Ascending aorta (tissue), 2 donors: ENCODE measurements around the gene JUNB. TPM values are rescaled to one million over a fixed set of nuclear protein-coding genes. Genes with fewer than 3 reads are reported as not detected.

Experiments used
- DNase-seq, 2 donors: peaks; one replicate each; pipeline ENCODE4 v3.0.0-alpha.2; 2019; ENCODE audit warnings: low spot score in 2 of 2
- H3K27ac ChIP-seq, 2 donors: fragments of 200-600 bp; sonication (generic); one replicate each; pipeline ENCODE4 v1.5.1; 2016 to 2017; ENCODE audit warnings: mild to moderate bottlenecking in 1 of 2
- H3K27me3 ChIP-seq: fragments of 200-600 bp; sonication (generic); one replicate; pipeline ENCODE4 v1.5.1; 2017
- H3K36me3 ChIP-seq, 2 donors: fragments of 200-600 bp; sonication (generic); one replicate each; pipeline ENCODE4 v1.5.1; 2016
- H3K4me1 ChIP-seq, 2 donors: fragments of 200-600 bp; sonication (generic); one replicate each; pipeline ENCODE4 v1.5.1; 2016 to 2017; ENCODE audit warnings: mild to moderate bottlenecking in 1 of 2
- H3K4me3 ChIP-seq, 2 donors: fragments of 200-600 bp; sonication (generic); one replicate each; pipeline ENCODE4 v1.5.1; 2016 to 2017; ENCODE audit warnings: mild to moderate bottlenecking in 1 of 2
- H3K9me3 ChIP-seq, 2 donors: fragments of 200-600 bp; sonication (generic); one replicate each; pipeline ENCODE4 v1.5.1; 2016
- CTCF ChIP-seq, 3 experiments: fragments of 200-600 bp in 2 of 3; fragments of 450-650 bp in 1 of 3; sonication (generic) in 2 of 3; IDR thresholded peaks; one replicate each; pipeline ENCODE4 v1.5.1; 2016 to 2019; ENCODE audit warnings: antibody characterized with exemption in 3 of 3, mild to moderate bottlenecking in 1 of 3, moderate library complexity in 1 of 3
- intact Hi-C: fragments of 100-400 bp; cut with DNase I; formaldehyde crosslinking; loops from one replicate; pipeline ENCODE4 v1.15.1; 2023
- total RNA-seq: library from RNA; depleted of rRNA; stranded (reverse); fragments of >200 nt; gene quantifications from one replicate; pipeline ENCODE4 v1.1.0, GENCODE V29; 2016

JUNB gene
- total RNA-seq, 1 donor from 2014 or later, result 3,581 TPM

- H3K4me1 ChIP-seq, result peaks cover 3 to 9% of the 10 kb centered on the region in 2 donors
- H3K27ac ChIP-seq, result no peak overlapping the region
- DNase-seq, result no peak
- no peaks in the 10 kb centered on the region for H3K27me3 ChIP-seq
- TF ChIP-seq CTCF (IDR thresholded peaks at IDR 0.05), result no peak
- intact Hi-C loops, result no loop called here
- peaks cover 23 to 24% of the 10 kb centered on the region in 2 donors for H3K36me3 ChIP-seq
- no peak overlapping the region for H3K4me3 ChIP-seq
- H3K9me3 ChIP-seq, result no peaks in the 10 kb centered on the region
These were observed 23.6 kb upstream of the JUNB start for GRCh38 chr19:12767666-12768065.

DNA sequence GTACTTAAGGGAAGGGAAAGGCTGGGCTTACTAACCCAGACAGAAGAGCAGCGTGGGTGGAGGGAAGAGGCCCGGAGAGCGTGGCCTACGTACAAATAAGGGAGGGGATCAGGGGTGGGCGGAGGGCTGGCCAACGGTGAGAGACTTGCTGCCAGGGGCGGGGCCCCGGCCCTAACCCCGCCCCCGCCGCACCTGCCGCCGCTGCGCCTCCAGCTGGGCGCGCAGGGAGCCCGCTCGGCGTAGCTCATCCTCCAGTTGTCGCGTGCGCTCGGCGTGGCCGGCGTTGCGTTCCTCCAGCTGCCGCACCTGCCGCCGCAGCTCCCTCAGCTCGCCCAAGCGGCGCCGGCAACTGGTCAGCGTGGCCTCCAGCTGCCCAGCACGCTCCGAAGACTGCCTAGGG lies 21.6 kb upstream of the JUNB start:
- no peak for TF ChIP-seq CTCF (IDR thresholded peaks at IDR 0.05)
- H3K4me1 ChIP-seq, result peaks cover 7 to 26% of the 10 kb centered on the region in 2 donors
- no peak for DNase-seq
- intact Hi-C loops, result loop anchor here (5.0 kb wide), 1 partner anchor 38 kb away; the partner anchor contains the start of gene RNASEH2A
- H3K36me3 ChIP-seq, result peaks cover 8 to 10% of the 10 kb centered on the region in 2 donors
- H3K27ac ChIP-seq, result no peak overlapping the region
- H3K27me3 ChIP-seq, result no peaks in the 10 kb centered on the region
- no peaks in the 10 kb centered on the region for H3K9me3 ChIP-seq
- no peak overlapping the region for H3K4me3 ChIP-seq

DNA sequence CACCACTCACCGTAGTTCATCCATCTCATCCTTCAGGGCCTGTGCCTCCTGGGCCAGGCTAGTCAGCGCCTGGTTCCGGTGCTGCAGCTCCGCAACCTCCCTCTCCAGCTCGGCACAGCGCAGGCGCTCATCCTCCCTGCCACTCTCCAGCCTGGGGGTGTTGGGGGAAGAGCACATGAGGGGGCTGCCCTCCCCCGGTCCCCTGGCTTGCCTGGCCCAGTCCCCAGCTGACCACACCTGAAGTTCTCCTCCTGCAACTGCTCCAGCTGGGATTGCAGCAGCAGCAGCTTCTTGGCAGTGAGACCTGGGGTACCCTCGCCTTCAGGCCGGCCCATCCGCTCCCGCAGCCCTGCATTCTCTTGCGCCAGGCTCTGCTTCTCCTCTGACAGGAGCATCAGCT lies 20.4 kb upstream of the JUNB start:
- Histone ChIP-seq H3K27ac (peak overlapping the region in 1 of 2 donors; percentile 86), H3K4me1 (peaks cover 10 to 28% of the 10 kb centered on the region in 2 donors), H3K9me3 (no peaks in the 10 kb centered on the region), H3K36me3 (peaks cover 5 to 7% of the 10 kb centered on the region in 2 donors), H3K4me3 (no peak overlapping the region), H3K27me3 (no peaks in the 10 kb centered on the region)
- DNase-seq, result no peak
- intact Hi-C loops, result loop anchor here (5.0 kb wide), 1 partner anchor 36 kb away; the partner anchor contains the start of gene RNASEH2A
- no peak for TF ChIP-seq CTCF (IDR thresholded peaks at IDR 0.05)

- Histone ChIP-seq H3K27ac (peak overlapping the region; percentile 72 to 86), H3K4me3 (peak overlapping the region in 1 of 2 donors; percentile 13), H3K27me3 (no peaks in the 10 kb centered on the region), H3K9me3 (no peaks in the 10 kb centered on the region), H3K36me3 (peaks cover 5 to 7% of the 10 kb centered on the region in 2 donors), H3K4me1 (peaks cover 10 to 31% of the 10 kb centered on the region in 2 donors)
- DNase-seq, result peak in 1 of 2 donors; percentile 79
- intact Hi-C loops, result loop anchor here (5.0 kb wide), 1 partner anchor 35 kb away; the partner anchor contains the start of gene RNASEH2A
- no peak for TF ChIP-seq CTCF (IDR thresholded peaks at IDR 0.05)
These were observed 19.0 kb upstream of the JUNB start for GRCh38 chr19:12772323-12772722.

DNA sequence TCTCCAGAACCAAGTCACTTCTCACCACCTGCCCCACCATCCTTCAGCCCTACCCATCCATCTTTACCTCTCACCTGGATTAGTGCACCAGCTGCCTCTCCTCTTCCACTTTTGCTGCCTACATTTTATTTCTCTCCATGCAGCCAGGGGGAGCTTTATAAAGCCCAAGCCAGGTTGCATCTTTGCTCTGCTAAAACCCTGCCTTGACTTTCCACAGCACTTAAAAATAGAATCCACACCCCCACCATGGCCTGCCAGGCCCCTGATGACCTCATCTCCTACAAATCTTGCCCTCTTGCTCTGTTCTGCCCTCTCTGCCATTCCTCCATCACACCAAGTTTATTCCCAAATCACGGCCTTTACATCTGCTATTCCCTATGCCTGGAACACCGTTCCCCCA lies 17.7 kb upstream of the JUNB start:
- Histone ChIP-seq H3K27me3 (no peaks in the 10 kb centered on the region), H3K9me3 (no peaks in the 10 kb centered on the region), H3K27ac (peak overlapping the region; percentile 72 to 86), H3K36me3 (peaks cover 0 to 7% of the 10 kb centered on the region in 2 donors), H3K4me3 (peak overlapping the region in 1 of 2 donors; percentile 23), H3K4me1 (peaks cover 12 to 34% of the 10 kb centered on the region in 2 donors)
- intact Hi-C loops, result loop anchor here (5.0 kb wide), 1 partner anchor 34 kb away; the partner anchor contains the start of gene RNASEH2A
- peak; percentile 48 to 57 (median 54) for TF ChIP-seq CTCF (IDR thresholded peaks at IDR 0.05)
- peak in 1 of 2 donors; percentile 85 for DNase-seq
